ENCODE measurements around the gene B9D2.

B9D2 gene

GRCh38 chr19:41323023-41323422, 40.9 kb downstream of the B9D2 start:
- ChIA-PET POLR2A (interaction anchor here (1.0 to 2.9 kb wide), 2 partner anchors 29 to 271 kb away, joined by 3 to 22 read pairs; partner anchors contain the start of gene TGFB1), CTCF (interaction anchor here (0.6 to 2.2 kb wide), 6 partner anchors 15 to 247 kb away, joined by 3 to 14 read pairs (median 8); no protein-coding TSS in a partner anchor)
- TF ChIP-seq PRDM1 (tag by site-specific recombination; IDR thresholded peaks at IDR 0.05) (peak; percentile 50; the same call in 1 of the 2 replicates), SCRT1 (tag by site-specific recombination; IDR thresholded peaks at IDR 0.05; ENCODE audit: borderline replicate concordance) (no peak), SP7 (tag by site-specific recombination; IDR thresholded peaks at IDR 0.05) (no peak), ZNF76 (tag by site-specific recombination; IDR thresholded peaks at IDR 0.05; ENCODE audit: borderline replicate concordance, low read depth) (no peak), ZSCAN5A (tag by site-specific recombination; IDR thresholded peaks at IDR 0.05) (no peak), ZBTB49 (tag by site-specific recombination; IDR thresholded peaks at IDR 0.05; ENCODE audit: low read depth) (no peak), ZNF18 (tag by site-specific recombination; IDR thresholded peaks at IDR 0.05) (no peak), ZNF366 (tag by site-specific recombination; conservative IDR thresholded peaks at IDR 0.05) (0 out of 2 replicates have a peak, but pooled peaks have one; percentile 11), ZNF654 (tag by site-specific recombination; IDR thresholded peaks at IDR 0.05; ENCODE audit: low read depth) (no peak), ZNF473 (tag by site-specific recombination; IDR thresholded peaks at IDR 0.05) (no peak), ELK4 (IDR thresholded peaks at IDR 0.05; ENCODE audit: borderline replicate concordance, low read depth, low read length) (no peak)
- Histone ChIP-seq H3K4me1 (ENCODE audit: control insufficient read depth, insufficient read depth, low read length) (peaks cover 22% of the 10 kb centered on the region), H3K4me3 (ENCODE audit: low read depth, low read length) (no peak overlapping the region), H3K27ac (ENCODE audit: extremely low read depth, low read depth, low read length) (peak overlapping the region; percentile 45), H3K36me3 (ENCODE audit: control insufficient read depth in 2 of 2, insufficient read depth in 1 of 2, low read length in 2 of 2) (peaks cover 18 to 49% of the 10 kb centered on the region in 2 experiments), H3K9me3 (ENCODE audit: control insufficient read depth, insufficient read depth, low read depth, low read length) (no peaks in the 10 kb centered on the region)

- Histone ChIP-seq H3K4me3 (ENCODE audit: low read depth, low read length) (no peak overlapping the region), H3K4me1 (ENCODE audit: control insufficient read depth, insufficient read depth, low read length) (peaks cover 22% of the 10 kb centered on the region), H3K36me3 (ENCODE audit: control insufficient read depth in 2 of 2, insufficient read depth in 1 of 2, low read length in 2 of 2) (peaks cover 23 to 47% of the 10 kb centered on the region in 2 experiments), H3K27ac (ENCODE audit: extremely low read depth, low read depth, low read length) (peak overlapping the region; percentile 45; the same call in 1 of the 2 replicates), H3K9me3 (ENCODE audit: control insufficient read depth, insufficient read depth, low read depth, low read length) (no peaks in the 10 kb centered on the region)
- ChIA-PET POLR2A (interaction anchor here (1.0 to 2.9 kb wide), 3 partner anchors 30 to 271 kb away, joined by 3 to 22 read pairs (median 4); partner anchors contain the start of genes HNRNPUL1 and TGFB1), CTCF (interaction anchor here (0.5 to 2.2 kb wide), 21 partner anchors 10 to 837 kb away, joined by 3 to 14 read pairs (median 4); partner anchors contain the start of genes B9D2 and TGFB1)
- no peak for TF ChIP-seq ZNF664 (tag by site-specific recombination; IDR thresholded peaks at IDR 0.05)
- TF ChIP-seq ZNF558 (tag by site-specific recombination; IDR thresholded peaks at IDR 0.05) = no peak
- no peak for TF ChIP-seq TRIM28 (IDR thresholded peaks at IDR 0.05; ENCODE audit: borderline replicate concordance, low read length)
- no peak for TF ChIP-seq IKZF3 (tag by site-specific recombination; IDR thresholded peaks at IDR 0.05)
- TF ChIP-seq ZFHX2 (tag by site-specific recombination; conservative IDR thresholded peaks at IDR 0.05) = no peak
- no peak for TF ChIP-seq TCF7L2 (IDR thresholded peaks at IDR 0.05; ENCODE audit: borderline replicate concordance, low read depth, low read length)
- TF ChIP-seq ZBTB17 (tag by site-specific recombination; IDR thresholded peaks at IDR 0.05) = no peak
- TF ChIP-seq ZNF280D (tag by site-specific recombination; IDR thresholded peaks at IDR 0.05) = no peak
- no peak for TF ChIP-seq ZSCAN18 (tag by site-specific recombination; IDR thresholded peaks at IDR 0.05)
- TF ChIP-seq RBAK (tag by site-specific recombination; IDR thresholded peaks at IDR 0.05) = no peak
- no peak for TF ChIP-seq SP7 (tag by site-specific recombination; IDR thresholded peaks at IDR 0.05)
- no peak for TF ChIP-seq ZNF214 (tag by site-specific recombination; IDR thresholded peaks at IDR 0.05; ENCODE audit: borderline replicate concordance)
- TF ChIP-seq ZNF654 (tag by site-specific recombination; IDR thresholded peaks at IDR 0.05; ENCODE audit: low read depth) = no peak
Measured at GRCh38 chr19:41322451-41322850, 41.5 kb downstream of the B9D2 start.
